Measurements from ENCODE around the gene ZNF793. TPM values are rescaled to one million over a fixed set of nuclear protein-coding genes. Genes with fewer than 3 reads are reported as not detected.

ZNF793 gene
- total and polyA plus RNA-seq, 3 donors from 2014 or later, result 7.3 to 33.5 (median 25.6) TPM

- Histone ChIP-seq H3K4me1 (no peaks in the 10 kb centered on the region), H3K27me3 (no peaks in the 10 kb centered on the region), H3K36me3 (ENCODE audit: low read depth, missing control alignments) (no peaks in the 10 kb centered on the region), H3K9me3 (no peaks in the 10 kb centered on the region), H3K4me3 (no peak overlapping the region), H3K27ac (no peak overlapping the region)
- no peak for TF ChIP-seq POLR2A (IDR thresholded peaks at IDR 0.05)
- TF ChIP-seq CTCF (IDR thresholded peaks at IDR 0.05), result no peak
- 72 to 73% methylated on average over 2 of the region's 2 CpGs for WGBS, 2 donors
- DNase-seq, result no peak
- intact Hi-C loops (cut with DNase I; ENCODE audit: low total_unique reads), result no loop called here
Measured at GRCh38 chr19:37513397-37513796, 6.7 kb downstream of the ZNF793 start.

- Histone ChIP-seq H3K27me3 (no peaks in the 10 kb centered on the region), H3K36me3 (ENCODE audit: low read depth, missing control alignments) (no peaks in the 10 kb centered on the region), H3K27ac (no peak overlapping the region), H3K4me1 (no peaks in the 10 kb centered on the region), H3K4me3 (no peak overlapping the region), H3K9me3 (no peaks in the 10 kb centered on the region)
- intact Hi-C loops (cut with DNase I; ENCODE audit: low total_unique reads), result no loop called here
- 50 to 54% methylated on average over 1 to 2 of the region's 2 CpGs for WGBS, 2 donors
- DNase-seq, result no peak
- TF ChIP-seq CTCF (IDR thresholded peaks at IDR 0.05) (no peak), POLR2A (IDR thresholded peaks at IDR 0.05) (no peak)
Measured at GRCh38 chr19:37519890-37520289, 13.2 kb downstream of the ZNF793 start.

GRCh38 chr19:37537391-37537947, 30.7 kb downstream of the ZNF793 start:
- Histone ChIP-seq H3K27me3 (no peaks in the 10 kb centered on the region), H3K4me1 (no peaks in the 10 kb centered on the region), H3K27ac (no peak overlapping the region), H3K9me3 (no peaks in the 10 kb centered on the region), H3K4me3 (no peak overlapping the region), H3K36me3 (ENCODE audit: low read depth, missing control alignments) (no peaks in the 10 kb centered on the region)
- no peak for DNase-seq
- TF ChIP-seq CTCF (IDR thresholded peaks at IDR 0.05) (no peak), POLR2A (IDR thresholded peaks at IDR 0.05) (no peak)
- intact Hi-C loops (cut with DNase I; ENCODE audit: low total_unique reads), result no loop called here
- WGBS, 2 donors, result 93 to 99% methylated on average over 7 of the region's 7 CpGs

- DNase-seq, result peak; percentile 89
- H3K27me3 ChIP-seq, result no peaks in the 10 kb centered on the region
- no peaks in the 10 kb centered on the region for H3K36me3 ChIP-seq (ENCODE audit: low read depth, missing control alignments)
- H3K4me1 ChIP-seq, result no peaks in the 10 kb centered on the region
- H3K9me3 ChIP-seq, result no peaks in the 10 kb centered on the region
- H3K27ac ChIP-seq, result peak overlapping the region; percentile 68 to 78
- 0 to 3% methylated on average over 9 to 62 of the region's 65 CpGs for WGBS, 2 donors
- TF ChIP-seq CTCF (IDR thresholded peaks at IDR 0.05) (peak; percentile 32 to 65 (median 42)), POLR2A (IDR thresholded peaks at IDR 0.05) (no peak)
- peak overlapping the region; percentile 64 to 83 for H3K4me3 ChIP-seq
- intact Hi-C loops (cut with DNase I; ENCODE audit: low total_unique reads), result no loop called here
Measured at GRCh38 chr19:37551129-37551993, 44.6 kb downstream of the ZNF793 start.
